SU-DHL-6 (cell line): ENCODE measurements around the gene ANKRD36.
"Not testable (repeated sequence)": the region's sequence is repeated elsewhere in the genome, so short reads cannot be mapped to it uniquely, and the experiment has no call there.

Experiments used
- H2AFZ ChIP-seq: fragments of 200-600 bp; sonication (generic); 2 replicates; pipeline ENCODE4 v1.6.1; 2014; ENCODE audit warnings: low read depth, mild to moderate bottlenecking, moderate library complexity, mixed read lengths, antibody characterized with exemption, low read length; ENCODE audit not compliant: severe bottlenecking
- H3F3A ChIP-seq: fragments of 200-600 bp; shearing (Covaris generic); 2 replicates; pipeline ENCODE4 v1.6.0; 2016; ENCODE audit warnings: antibody characterized with exemption, mild to moderate bottlenecking; ENCODE audit not compliant: insufficient read depth
- H3K27ac ChIP-seq: fragments of 200-600 bp; sonication (generic); 2 replicates; pipeline ENCODE4 v1.5.1; 2016; ENCODE audit warnings: low read depth, mild to moderate bottlenecking, low read length, moderate library complexity, mixed read lengths
- H3K27me3 ChIP-seq: fragments of 200-600 bp; sonication (generic), shearing (Covaris generic); 2 replicates; pipeline ENCODE4 v1.6.0; 2014; ENCODE audit warnings: mild to moderate bottlenecking, low read length
- H3K36me3 ChIP-seq: fragments of 200-600 bp; sonication (generic); 2 replicates; pipeline ENCODE4 v1.6.1; 2014; ENCODE audit warnings: mild to moderate bottlenecking, low read length, mixed read lengths
- H3K4me2 ChIP-seq: fragments of 300-600, 200-600 bp; shearing (Covaris generic), sonication (generic); 2 replicates; pipeline ENCODE4 v1.6.0; 2014; ENCODE audit warnings: low read length, low read depth, mild to moderate bottlenecking; ENCODE audit not compliant: poor library complexity, severe bottlenecking
- H3K4me3 ChIP-seq: fragments of 200-600 bp; sonication (generic); 2 replicates; pipeline ENCODE4 v1.5.1; 2014; ENCODE audit warnings: antibody characterized with exemption, low read length, mild to moderate bottlenecking, mixed read lengths; ENCODE audit not compliant: insufficient read depth, poor library complexity, severe bottlenecking
- H3K79me2 ChIP-seq: fragments of 200-600 bp; sonication (generic); 2 replicates; pipeline ENCODE4 v1.6.1; 2014; ENCODE audit warnings: mild to moderate bottlenecking, low read length, moderate library complexity; ENCODE audit not compliant: insufficient read depth
- H3K9ac ChIP-seq: fragments of 200-600 bp; sonication (generic); 2 replicates; pipeline ENCODE4 v1.7.0; 2014; ENCODE audit warnings: mild to moderate bottlenecking, low read length
- H3K9me2 ChIP-seq: fragments of 200-600 bp; sonication (generic); replicated peaks from 2 replicates; pipeline ENCODE4 v1.6.1; 2014; ENCODE audit warnings: low read length; ENCODE audit not compliant: insufficient read depth
- H3K9me3 ChIP-seq: fragments of 200-600 bp; sonication (generic); 2 replicates; pipeline ENCODE4 v1.6.1; 2014; ENCODE audit warnings: low read length, mixed read lengths; ENCODE audit not compliant: insufficient read depth
- H4K20me1 ChIP-seq: fragments of 200-600 bp; sonication (generic); 2 replicates; pipeline ENCODE4 v1.6.1; 2014; ENCODE audit warnings: low read depth, mild to moderate bottlenecking, antibody characterized with exemption, low read length, moderate library complexity, mixed read lengths
- EZH2phosphoT487 ChIP-seq: fragments of 200-600 bp; sonication (generic), shearing (Covaris generic); conservative IDR thresholded peaks from 2 replicates; pipeline ENCODE4 v1.6.1; 2018; ENCODE audit warnings: mild to moderate bottlenecking, antibody characterized with exemption, low read length, moderate library complexity, mixed read lengths
- TF ChIP-seq, protein P1 (sequence below): fragments of 200-600 bp; sonication (generic); IDR thresholded peaks from one replicate; pipeline ENCODE4 v1.5.1; 2017; ENCODE audit warnings: antibody characterized with exemption, mild to moderate bottlenecking, low read length, moderate library complexity; ENCODE audit not compliant: insufficient read depth, poor library complexity, severe bottlenecking

Gene ANKRD36

DNA sequence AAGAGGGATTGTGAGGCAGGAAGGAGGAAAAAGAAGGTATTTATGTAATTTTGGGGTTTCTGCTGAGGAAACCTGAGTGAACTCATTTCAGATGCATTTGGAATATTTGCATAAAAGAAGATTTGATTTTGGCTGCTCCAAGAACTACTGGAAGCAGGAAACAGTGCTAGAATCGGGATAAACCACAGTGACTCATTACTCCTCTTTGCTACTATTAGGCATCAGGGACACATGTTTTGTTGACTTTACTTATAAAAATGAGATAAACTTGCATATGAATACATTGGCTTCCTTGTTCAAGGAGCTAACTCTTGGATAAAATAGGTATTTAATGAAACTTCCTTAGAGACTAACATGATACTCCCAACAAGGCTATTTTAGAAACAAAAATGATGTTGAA is 67.4 kb downstream of the ANKRD36 start:
- H4K20me1 ChIP-seq, H3K27me3 ChIP-seq, H3K4me2 ChIP-seq, H2AFZ ChIP-seq, H3K4me3 ChIP-seq, H3K36me3 ChIP-seq, H3K79me2 ChIP-seq, H3F3A ChIP-seq, H3K9me2 ChIP-seq, H3K9ac ChIP-seq, H3K27ac ChIP-seq, H3K9me3 ChIP-seq: not testable (repeated sequence)

DNA sequence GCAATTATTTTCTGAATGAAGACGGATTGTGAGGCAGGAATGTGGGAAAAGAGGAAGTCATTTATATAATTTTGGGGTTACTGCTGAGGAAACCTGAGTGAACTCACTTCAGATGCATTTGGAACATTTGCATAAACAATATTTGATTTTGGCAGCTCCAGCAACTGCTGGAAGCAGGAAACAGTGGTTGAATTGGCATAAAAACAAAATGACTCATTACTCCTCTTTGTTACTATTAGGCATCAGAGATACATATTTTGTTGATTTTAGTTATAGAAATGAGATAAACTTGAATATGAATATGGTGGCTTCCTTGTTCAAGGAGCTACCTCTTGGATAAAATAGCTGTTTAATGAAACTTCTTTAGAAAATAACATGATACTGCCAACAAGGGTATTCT is 82.4 kb downstream of the ANKRD36 start:
- H3K9ac ChIP-seq, H3F3A ChIP-seq, H3K9me3 ChIP-seq, H3K4me3 ChIP-seq, H3K4me2 ChIP-seq, H2AFZ ChIP-seq, H3K9me2 ChIP-seq, H3K27ac ChIP-seq, H3K79me2 ChIP-seq, H4K20me1 ChIP-seq, H3K27me3 ChIP-seq, H3K36me3 ChIP-seq: not testable (repeated sequence)

DNA sequence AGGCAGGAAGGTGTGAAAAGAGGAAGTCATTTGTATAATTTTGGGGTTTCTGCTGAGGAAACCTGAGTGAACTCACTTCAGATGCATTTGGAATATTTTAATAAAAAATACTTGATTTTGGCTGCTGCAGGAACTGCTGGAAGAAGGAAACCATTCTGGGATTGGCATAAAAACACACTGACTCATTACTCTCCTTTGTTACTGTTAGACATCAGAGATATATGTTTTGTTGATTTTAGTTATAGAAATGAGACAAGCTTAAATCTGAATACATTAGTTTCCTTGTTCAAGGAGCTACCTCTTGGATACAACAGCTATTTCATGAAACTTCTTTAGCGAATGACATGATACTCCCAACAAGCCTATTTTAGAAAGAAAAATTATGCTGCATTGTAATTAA is 84.3 kb downstream of the ANKRD36 start:
- not testable (repeated sequence) for H3K4me3 ChIP-seq, H3K36me3 ChIP-seq, H3K27me3 ChIP-seq, H3K27ac ChIP-seq, H3K4me2 ChIP-seq, H3K9me3 ChIP-seq, H3F3A ChIP-seq, H3K79me2 ChIP-seq, H3K9me2 ChIP-seq, H4K20me1 ChIP-seq, H3K9ac ChIP-seq, H2AFZ ChIP-seq

DNA sequence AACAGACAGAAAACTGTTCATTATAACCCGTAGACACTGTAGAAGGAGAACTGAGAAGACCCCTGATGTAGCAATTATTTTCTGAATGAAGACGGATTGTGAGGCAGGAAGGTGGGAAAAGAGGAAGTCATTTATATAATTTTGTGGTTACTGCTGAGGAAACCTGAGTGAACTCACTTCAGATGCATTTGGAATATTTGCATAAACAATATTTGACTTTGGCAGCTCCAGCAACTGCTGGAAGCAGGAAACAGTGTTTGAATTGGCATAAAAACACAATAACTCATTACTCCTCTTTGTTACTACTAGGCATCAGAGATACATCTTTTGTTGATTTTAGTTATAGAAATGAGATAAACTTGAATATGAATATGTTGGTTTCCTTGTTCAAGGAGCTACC is 87.9 kb downstream of the ANKRD36 start:
- H3K9me2 ChIP-seq, H3K36me3 ChIP-seq, H3K9ac ChIP-seq, H3K9me3 ChIP-seq, H3F3A ChIP-seq, H3K79me2 ChIP-seq, H4K20me1 ChIP-seq, H3K4me2 ChIP-seq, H3K4me3 ChIP-seq, H3K27ac ChIP-seq, H3K27me3 ChIP-seq, H2AFZ ChIP-seq: not testable (repeated sequence)

DNA sequence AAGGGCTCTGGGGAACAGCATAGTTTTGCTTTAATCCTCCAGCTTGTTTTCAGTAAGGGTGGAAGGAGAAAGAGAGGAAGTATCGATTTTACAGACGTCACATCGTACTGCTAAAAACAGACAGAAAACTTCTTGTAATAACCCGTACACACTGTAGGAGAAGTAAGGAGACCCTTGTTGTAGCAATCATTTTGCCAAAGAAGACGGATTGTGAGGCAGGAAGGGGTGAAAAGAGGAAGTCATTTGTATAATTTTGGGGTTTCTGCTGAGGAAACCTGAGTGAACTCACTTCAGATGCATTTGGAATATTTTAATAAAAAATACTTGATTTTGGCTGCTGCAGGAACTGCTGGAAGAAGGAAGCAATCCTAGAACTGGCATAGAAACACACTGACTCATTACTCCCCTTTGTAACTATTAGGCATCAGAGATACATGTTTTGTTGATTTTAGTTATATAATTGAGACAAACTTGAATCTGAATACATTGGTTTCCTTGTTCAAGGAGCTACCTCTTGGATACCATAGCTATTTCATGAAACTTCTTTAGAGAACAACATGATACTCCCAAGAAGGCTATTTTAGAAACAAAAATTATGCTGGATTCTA is 89.8 kb downstream of the ANKRD36 start:
- H3K36me3 ChIP-seq, H4K20me1 ChIP-seq, H3F3A ChIP-seq, H3K9ac ChIP-seq, H2AFZ ChIP-seq, H3K79me2 ChIP-seq, H3K9me3 ChIP-seq, H3K4me2 ChIP-seq, H3K9me2 ChIP-seq, H3K27ac ChIP-seq, H3K27me3 ChIP-seq, H3K4me3 ChIP-seq: not testable (repeated sequence)

DNA sequence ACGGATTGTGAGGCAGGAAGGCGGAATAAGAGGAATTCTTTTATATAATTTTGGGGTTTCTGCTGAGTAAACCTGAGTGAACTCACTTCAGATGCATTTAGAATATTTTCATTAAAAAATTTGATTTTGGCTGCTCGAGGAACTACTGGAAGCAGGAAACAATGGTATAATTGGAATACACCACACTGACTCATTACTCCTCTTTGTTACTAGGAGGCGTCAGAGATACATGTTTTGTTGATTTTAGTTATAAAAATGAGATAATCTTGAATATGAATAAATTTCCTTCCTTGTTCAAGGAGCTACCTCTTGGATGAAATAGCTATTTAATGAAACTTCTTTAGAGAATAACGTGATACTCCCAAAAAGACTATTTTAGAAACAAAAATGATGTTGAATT is 97.4 kb downstream of the ANKRD36 start:
- Histone ChIP-seq H3K36me3 (no peaks in the 10 kb centered on the region), H3K79me2 (no peaks in the 10 kb centered on the region), H3F3A (no peaks in the 10 kb centered on the region; the same call in 1 of the 2 replicates), H3K4me2 (no peak overlapping the region), H3K9ac (no peak overlapping the region), H4K20me1 (no peaks in the 10 kb centered on the region), H2AFZ (no peak overlapping the region), H3K4me3 (no peak overlapping the region), H3K9me3 (no peaks in the 10 kb centered on the region), H3K9me2 (no peaks in the 10 kb centered on the region), H3K27me3 (no peaks in the 10 kb centered on the region), H3K27ac (no peak overlapping the region)
- no peak for TF ChIP-seq EZH2phosphoT487
- TF ChIP-seq, protein P1, sequence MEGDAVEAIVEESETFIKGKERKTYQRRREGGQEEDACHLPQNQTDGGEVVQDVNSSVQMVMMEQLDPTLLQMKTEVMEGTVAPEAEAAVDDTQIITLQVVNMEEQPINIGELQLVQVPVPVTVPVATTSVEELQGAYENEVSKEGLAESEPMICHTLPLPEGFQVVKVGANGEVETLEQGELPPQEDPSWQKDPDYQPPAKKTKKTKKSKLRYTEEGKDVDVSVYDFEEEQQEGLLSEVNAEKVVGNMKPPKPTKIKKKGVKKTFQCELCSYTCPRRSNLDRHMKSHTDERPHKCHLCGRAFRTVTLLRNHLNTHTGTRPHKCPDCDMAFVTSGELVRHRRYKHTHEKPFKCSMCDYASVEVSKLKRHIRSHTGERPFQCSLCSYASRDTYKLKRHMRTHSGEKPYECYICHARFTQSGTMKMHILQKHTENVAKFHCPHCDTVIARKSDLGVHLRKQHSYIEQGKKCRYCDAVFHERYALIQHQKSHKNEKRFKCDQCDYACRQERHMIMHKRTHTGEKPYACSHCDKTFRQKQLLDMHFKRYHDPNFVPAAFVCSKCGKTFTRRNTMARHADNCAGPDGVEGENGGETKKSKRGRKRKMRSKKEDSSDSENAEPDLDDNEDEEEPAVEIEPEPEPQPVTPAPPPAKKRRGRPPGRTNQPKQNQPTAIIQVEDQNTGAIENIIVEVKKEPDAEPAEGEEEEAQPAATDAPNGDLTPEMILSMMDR: no peak

DNA sequence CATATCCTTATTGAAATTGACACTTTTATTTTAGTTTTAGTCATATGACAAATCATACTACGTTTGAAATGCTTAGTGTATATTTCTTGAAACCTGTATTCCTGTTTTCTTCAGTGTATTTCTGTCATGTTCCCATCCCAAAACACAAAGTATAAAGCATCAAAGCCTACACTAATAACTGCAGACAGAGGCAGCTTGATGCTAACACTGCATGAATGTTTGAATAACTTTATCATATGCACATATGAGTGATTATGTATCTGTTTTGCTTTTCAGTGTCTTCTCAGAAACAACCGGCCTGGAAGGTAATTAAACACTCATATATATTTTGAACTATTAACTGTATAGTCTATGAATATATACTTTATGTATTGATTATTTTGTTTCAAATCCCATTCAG is 102.1 kb downstream of the ANKRD36 start:
- H3K4me2 ChIP-seq, H4K20me1 ChIP-seq, H3K4me3 ChIP-seq, H3K36me3 ChIP-seq, H3K27ac ChIP-seq, H3K79me2 ChIP-seq, H2AFZ ChIP-seq, H3K27me3 ChIP-seq, H3K9ac ChIP-seq, H3K9me3 ChIP-seq, H3F3A ChIP-seq, H3K9me2 ChIP-seq: not testable (repeated sequence)
